LNCaP clone FGC (cell line): ENCODE measurements around the gene ROGDI.

Source experiments
- DNase-seq: peaks from one replicate; pipeline ENCODE4 v3.0.0-alpha.2; 2011; ENCODE audit warnings: low read depth
- H3K4me3 ChIP-seq: 2 replicates; pipeline ENCODE4 v1.5.1; 2011; ENCODE audit warnings: mild to moderate bottlenecking, low read depth, low read length, control low read depth
- CTCF ChIP-seq: IDR thresholded peaks from 2 replicates; pipeline ENCODE4 v1.5.1; 2012; ENCODE audit warnings: mild to moderate bottlenecking; ENCODE audit not compliant: control insufficient read depth, insufficient read depth; ENCODE audit errors: extremely low read depth

The ROGDI gene

GRCh38 chr16:4792951-4793513 lies 9.4 kb downstream of the ROGDI start:
- no peak for DNase-seq
- no peak overlapping the region for H3K4me3 ChIP-seq
- TF ChIP-seq CTCF: no peak

- no peak for DNase-seq
- no peak for TF ChIP-seq CTCF
- no peak overlapping the region for H3K4me3 ChIP-seq
Measured at GRCh38 chr16:4790871-4791270, 11.6 kb downstream of the ROGDI start.

GRCh38 chr16:4790261-4790660 lies 12.2 kb downstream of the ROGDI start:
- TF ChIP-seq CTCF: no peak
- DNase-seq: no peak
- H3K4me3 ChIP-seq: no peak overlapping the region

- no peak overlapping the region for H3K4me3 ChIP-seq
- no peak for DNase-seq
- TF ChIP-seq CTCF: no peak
Measured at GRCh38 chr16:4788910-4789309, 13.5 kb downstream of the ROGDI start.

- no peak overlapping the region for H3K4me3 ChIP-seq
- no peak for DNase-seq
- no peak for TF ChIP-seq CTCF
Measured at GRCh38 chr16:4788489-4788889, 13.9 kb downstream of the ROGDI start.

- no peak for DNase-seq
- no peak for TF ChIP-seq CTCF
- no peak within 1 kb of the TSS for H3K4me3 ChIP-seq
Measured at GRCh38 chr16:4787627-4788482, 14.6 kb downstream of the ROGDI start, which contains the start of gene SEPTIN12. TSS of gene SEPTIN12 (minus strand) at chr16:4788345. CDS start at chr16:4787645, 700 bp downstream.

GRCh38 chr16:4787068-4787467 lies 15.4 kb downstream of the ROGDI start:
- DNase-seq: no peak
- no peak for TF ChIP-seq CTCF
- H3K4me3 ChIP-seq: no peak overlapping the region
